GM18508 (cell line): Measurements from ENCODE around the gene ATF6B.
"Not testable (repeated sequence)": the region's sequence is repeated elsewhere in the genome, so short reads cannot be mapped to it uniquely, and the experiment has no call there.

Source experiments
- ATAC-seq: cut with Tn5 transposase; IDR thresholded peaks from one replicate; pipeline ENCODE4 v1.9.1; 2021; ENCODE audit warnings: moderate number of reproducible peaks; ENCODE audit not compliant: insufficient read depth, unreplicated experiment

ATF6B gene

DNA sequence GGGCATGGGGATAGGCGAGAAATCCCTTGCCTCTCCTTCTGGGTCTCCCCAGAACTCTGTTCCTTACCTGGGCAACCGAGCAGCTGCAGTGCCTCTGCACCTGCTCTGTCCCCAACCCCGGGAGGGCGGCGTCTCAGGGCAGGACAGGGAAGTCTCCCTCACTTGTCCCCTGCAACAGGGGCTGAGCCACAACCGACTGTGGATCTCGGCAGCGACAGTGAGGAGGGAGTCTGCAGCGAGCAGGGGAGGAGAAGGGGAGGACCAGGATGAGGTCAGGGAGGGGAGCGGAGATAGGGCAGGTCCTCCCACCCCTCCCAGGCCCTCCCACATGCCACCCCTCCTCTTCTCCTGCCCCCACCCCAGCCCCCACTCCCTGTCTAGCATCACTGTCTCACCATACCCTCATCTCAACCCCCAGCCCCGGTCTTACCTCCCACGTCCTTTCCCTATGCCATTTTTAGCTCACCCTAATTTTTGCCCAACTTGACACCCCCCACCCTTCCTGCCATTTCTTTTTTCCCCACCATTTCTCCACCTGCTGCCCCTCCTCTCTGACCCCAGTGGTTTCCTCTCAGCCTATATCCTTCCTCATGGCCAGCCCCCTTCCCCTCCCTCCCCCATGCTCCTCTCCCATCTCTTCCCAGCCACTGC, 18.8 kb downstream of the ATF6B start, which contains the start of gene TNXB:
TSS of gene TNXB (minus strand) at position 225 of the 651 bp plus-strand sequence. CDS start 11,140 bp downstream, outside the sequence.
- no peak for ATAC-seq

DNA sequence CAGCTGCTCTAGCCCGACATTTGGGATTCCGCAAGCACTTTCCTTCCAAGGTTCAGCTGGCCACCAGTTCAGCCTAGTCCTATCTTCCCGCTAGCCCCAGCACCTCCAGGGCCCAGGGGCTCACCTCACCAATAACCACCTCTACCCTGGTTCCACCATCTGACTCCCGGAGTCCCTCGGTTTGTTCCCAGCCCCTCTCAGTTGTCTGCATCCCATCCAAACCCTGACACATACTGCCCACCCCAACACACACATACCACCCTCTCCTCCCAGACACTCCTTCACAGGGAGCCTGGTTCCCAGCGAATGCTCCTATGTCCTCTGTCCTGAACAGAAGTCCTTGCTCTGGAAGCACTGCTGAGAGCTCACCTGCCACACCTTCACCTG, 19.3 kb downstream of the ATF6B start:
- no peak for ATAC-seq

DNA sequence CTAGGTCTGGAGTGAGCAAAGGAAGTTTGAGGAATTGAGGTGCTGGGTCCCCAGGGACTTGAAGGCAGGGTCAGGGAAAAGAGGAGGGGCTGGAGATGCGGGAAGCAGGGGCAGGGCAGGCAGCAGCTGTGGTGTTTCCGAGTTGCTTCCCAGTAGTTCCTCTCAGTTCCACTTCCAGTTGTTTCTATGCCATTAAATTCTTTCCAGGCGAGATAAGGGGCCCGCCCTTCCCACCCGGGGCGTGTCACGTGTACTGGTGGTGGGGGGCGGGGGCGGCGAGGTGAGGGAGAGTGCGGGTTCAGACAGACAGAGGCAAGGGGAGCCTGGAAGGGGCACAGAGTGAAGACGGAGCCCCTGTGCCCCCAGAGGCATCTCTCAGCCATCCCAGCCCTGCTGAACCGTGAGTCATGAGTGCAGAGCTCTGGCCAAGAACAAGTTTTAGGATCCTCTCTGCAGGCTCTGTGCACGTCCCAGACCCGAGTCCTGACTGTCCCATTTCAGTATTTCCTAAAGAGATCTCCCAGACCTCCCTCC, 19.9 kb downstream of the ATF6B start:
- ATAC-seq: no peak

DNA sequence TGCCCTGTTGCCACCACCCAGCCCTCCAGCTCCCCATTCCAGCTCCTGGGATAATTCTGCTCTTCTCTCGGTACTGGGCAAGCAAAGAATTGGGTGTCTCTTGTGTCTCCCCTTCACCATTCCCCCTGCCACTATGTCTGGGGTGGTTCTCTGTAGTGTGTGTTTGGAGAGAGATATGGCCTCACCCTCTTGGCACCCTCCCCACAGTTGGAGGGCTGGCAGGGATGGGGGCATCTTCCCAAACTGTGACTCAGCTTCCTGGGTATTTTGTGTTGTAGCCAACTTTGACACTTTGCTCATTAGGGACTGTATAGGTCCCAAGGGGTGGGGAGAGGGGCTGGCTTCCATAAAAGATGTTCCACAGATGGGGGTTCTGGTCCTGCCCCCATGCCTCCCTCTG, 20.6 kb downstream of the ATF6B start:
- no peak for ATAC-seq

DNA sequence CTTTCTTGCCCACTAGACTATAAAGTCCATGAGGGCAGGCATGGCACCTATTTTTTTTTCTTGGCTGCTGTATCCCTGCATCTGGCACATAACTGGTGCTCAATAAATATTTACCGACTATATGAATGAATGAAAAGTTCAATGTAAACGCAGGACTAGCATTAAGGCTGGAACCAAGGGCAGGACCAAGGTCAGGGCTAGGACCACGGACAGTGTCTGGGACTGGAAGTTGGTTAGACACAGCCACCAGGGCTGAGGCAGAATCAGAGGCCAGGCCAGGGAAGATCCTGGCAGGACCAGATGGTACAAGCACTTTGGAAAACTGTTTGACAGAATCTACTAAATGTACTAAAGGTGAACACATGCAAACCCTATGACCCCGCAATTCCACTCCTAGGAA, 22.6 kb downstream of the ATF6B start:
- no peak for ATAC-seq

DNA sequence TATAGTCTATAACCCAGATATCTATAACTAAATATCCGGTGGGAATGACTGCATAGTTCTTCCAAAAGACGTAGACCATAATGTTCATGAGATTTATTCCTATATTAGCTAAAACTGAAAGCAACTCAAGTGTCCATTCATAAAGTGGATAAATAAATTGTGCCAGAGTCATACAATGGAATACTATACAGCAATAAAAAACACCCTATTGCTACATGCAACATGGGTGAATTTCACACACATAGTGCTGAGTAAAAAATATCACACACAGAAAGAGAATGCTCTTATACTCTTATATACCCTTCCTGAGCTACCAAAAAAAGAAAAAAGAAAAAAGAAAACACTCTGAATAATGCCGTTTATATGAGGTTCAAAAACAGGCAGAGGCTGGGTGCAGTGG, 25.8 kb downstream of the ATF6B start:
- ATAC-seq: no peak

DNA sequence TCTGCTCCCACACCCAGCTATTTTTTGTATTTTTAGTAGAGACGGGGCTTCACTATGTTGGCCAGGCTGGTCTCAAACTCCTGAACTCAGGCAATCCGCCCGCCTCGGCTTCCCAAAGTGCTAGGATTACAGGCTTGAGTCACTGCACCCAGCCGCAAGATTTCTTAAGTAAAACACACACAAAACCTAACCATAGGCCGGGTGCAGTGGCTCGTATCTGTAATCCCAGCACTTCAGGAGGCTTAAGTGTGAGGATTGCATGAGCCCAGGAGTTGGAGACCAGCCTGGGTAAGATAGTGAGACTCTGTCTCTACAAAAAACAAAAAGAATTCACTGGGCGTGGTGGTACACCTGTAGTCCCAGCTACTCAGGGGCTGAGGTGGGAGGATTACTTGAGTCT, 27.8 kb downstream of the ATF6B start:
- not testable (repeated sequence) for ATAC-seq

DNA sequence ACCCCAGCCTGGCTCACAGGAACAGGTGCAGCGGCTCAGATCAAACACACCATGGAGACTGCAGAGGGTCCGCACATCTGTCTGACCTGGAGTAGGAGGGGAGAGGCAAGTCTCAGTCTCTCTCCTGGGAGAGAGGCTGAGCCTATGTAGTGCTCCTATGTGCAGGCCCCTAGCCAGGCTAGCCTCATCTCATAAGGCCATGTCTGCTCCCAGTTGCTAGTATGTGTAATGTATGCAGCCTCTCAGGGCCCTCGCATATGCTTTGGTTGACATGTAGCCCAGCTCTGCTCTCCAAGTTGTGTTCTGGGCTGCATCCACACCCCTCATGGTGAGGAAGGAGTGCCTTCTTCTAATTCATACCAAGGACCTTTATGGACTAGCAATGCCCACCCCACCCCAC, 30.7 kb downstream of the ATF6B start:
- no peak for ATAC-seq

DNA sequence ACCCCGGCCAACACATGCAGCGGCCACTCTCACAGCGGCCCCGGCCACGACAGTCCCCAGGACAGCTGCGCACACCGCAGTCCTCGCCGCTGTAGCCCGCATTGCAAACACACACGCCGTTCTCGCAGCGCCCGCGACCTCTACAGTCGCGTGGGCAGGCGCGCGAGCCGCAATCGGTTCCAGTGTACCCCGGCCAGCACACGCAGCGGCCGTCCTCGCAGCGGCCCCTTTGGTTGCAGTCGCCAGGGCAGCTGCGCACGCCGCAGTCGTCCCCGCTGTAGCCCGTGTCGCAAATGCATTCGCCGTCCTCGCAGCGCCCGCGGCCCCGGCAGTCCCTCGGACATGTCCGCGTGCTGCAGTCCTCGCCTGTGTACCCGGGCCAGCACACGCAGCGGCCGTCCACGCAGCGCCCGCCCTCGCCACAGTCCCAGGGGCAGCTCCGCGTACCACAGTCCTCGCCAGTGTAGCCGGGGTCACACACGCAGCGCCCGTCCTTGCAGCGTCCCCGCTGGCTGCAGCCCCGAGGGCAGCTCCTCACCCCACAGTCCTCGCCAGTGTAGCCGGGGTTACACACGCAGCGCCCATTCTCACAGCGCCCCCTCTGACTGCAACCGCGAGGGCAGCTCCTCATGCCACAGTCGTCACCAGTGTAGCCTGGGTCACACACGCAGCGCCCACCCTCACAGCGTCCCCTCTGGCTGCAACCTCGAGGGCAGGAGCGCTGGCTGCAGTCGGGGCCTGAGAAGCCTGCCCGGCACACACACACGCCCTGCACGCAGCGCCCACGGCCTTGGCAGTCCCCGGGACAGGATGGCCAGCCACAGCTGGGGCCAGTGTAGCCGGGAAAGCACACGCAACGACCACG, 31.4 kb downstream of the ATF6B start:
- no peak for ATAC-seq

DNA sequence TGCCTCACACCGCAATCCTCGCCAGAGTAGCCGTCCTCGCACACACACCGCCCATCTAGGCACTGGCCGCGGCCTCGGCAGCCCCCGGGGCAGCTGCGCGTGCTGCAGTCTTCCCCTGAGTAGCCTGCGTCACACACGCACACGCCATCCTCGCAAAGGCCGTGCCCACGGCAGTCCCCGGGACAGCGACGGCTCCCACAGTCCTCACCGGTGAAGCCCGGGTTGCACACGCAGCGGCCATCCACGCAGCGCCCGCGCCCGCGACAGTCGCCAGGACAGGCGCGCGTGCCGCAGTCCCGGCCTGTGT, 32.0 kb downstream of the ATF6B start:
- ATAC-seq: no peak

DNA sequence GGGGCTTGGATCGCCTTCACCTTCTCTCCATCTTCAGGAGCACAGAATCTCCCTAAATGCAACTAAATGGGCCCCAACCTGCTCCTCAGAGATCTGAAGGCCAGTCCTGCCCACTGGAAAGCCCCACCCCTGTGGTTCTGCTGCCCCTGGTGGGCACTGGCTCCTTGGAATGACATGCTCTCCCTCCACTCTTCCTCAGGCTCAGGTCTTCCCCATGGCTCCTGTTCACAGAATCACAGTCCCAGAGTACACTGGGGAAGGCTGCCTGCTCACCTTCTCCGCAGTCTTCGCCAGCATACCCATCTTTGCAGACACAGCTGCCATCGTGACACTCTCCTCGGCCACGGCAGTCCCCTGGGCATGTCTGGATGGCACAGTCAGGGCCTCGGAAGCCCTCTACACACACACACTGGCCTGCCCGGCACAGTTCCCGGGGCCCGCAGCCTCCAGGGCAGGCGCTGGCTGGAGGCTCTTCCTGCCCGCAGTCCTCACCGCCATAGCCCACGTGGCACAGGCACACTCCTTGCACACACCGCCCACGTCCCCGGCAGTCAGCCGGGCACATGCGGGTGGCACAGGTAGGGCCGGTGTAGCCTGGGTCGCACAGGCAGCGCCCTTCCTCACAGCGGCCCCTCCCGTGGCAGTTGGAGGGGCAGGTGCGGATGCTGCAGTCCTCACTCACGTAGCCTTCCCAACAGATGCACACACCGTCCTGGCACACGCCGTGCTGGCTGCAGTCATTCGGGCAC, 32.5 kb downstream of the ATF6B start:
- no peak for ATAC-seq

DNA sequence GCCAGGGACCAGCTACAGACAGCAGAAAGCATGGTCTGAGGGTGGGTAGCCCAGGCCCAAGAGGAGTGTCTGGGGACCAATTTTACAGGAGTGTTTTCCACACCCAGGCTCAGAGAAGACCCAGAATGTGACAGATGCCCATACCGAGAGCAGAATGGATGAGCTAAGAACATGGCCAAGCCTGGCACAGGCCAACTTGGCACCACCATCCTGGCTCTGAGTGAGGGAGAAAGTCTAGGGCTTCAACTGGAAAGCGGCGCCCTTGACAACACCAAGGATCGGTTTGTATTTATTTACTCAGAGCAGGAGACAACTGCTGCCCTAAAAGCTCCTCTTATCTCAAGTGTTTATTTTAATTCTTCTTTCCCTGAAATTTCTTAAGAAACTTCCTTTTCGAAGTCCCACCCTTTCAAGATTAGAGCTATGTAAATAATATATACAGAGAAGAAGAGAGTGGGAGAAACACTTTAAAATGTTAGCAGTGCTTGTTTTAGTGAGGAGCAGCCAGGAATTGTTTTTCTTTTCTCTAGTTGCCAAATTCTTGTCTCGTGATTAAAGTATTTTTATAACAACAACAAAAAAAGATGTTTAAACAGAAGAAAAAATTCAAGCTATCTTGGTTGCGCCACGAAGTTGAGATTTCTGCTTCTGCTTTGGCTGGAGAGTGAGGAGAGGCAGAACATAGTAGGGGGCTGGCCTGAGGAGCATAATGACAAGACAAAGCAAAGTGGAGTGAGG, 35.1 kb downstream of the ATF6B start:
- no peak for ATAC-seq

DNA sequence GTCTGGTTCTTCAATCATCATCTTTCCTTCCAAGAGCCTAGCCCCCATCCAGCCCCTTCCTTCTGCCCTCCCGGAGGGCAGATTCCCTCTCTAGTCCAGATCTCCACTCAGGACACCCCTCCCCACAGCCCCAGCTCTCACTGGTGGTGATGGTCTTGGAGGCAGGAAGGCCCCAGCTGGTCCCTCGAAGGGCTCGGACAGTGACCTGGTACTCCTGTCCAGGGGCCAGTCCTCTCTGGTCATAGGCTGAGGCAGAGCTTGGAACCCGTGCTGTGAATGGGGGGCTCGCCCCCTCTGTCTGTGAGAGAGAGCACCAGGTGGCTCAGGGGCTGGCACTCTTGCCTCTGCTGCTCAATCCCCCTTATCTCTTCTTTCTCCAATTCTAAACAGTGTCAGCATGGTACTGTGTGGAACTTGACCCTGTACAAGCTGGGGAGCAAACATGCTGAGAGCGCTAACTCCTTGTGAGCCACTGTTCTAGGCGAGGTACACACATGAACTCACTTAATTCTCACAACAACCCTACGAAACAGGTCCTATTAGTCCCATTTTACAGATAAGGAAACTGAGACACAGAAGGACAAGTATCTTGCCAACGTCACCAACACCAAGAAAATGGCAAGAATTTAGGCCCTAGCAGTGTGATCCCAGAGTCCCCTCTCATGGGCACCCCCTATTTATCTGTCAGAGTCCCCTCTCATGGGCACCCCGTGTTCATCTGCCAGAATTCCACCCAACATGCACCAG, 38.8 kb downstream of the ATF6B start:
- no peak for ATAC-seq

DNA sequence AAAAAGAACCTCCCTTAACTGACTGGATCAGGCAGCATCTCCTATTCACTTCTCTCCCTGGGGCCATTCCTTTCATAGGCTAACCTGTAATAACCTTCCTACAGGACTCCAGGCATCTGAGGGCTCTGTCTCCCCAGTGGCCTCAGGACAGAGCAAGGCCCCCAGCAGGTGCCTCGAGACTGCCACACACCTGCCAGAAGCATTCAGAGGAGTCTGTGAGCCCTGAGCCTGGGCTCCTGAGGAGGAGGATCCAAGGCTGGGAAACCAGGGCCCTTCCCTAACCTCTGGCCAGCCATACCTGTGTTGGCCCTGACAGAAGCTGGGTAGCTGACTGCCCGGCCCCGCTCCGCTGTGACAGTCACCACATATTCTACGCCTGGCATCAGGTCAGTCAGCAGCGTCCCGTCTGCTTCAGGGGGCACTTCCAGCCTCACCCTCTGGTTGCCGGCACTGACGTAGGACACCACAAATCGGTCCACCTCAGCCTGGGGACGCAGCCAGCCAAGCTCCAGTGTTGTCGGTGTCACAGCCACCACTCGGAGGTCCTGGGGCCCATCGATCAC, 39.5 kb downstream of the ATF6B start:
- no peak for ATAC-seq

DNA sequence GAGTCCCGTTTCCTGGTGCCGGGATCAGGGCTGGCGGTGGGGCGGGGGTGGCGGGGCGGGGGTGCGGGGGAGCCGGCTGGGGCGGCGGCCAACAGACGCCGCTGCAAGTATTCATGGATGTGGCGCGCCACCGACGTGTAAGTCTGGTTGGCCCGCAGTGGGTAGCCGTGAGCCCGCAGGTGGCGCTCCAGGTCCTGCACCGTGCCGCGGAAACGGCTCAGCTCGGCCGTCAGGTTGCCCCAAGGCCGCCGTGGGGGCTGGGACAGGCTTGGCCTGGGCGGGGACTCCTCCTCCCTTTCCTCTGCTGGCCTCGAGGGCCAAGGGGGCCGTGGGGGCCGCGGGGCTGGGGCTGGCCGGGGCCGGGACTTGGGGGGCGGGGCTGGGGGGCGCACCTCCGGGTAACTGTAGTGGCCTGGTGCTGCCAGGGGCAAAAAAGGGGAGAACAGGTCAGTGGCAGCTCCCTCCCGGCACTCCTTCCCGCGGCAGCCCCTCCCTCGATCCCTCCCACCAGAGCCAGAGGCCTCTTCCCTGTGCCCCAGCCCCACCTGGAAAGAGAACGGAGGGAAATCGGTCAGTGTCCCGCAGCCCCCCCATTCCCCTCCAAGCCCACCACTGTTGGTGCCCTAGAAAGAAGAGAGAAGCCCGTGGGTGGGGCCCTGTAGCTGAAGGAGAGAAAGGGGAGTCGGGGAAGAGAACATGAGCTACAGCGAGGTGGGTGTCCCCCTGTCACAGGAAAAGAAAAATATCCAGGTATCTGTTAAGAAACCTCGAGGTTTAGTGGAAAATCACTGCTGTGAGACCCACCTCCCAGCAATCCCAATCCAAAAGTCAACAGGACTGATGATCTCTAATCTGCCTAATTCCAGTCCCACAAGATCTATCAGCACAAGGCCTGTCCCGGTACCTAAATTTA, 40.2 kb downstream of the ATF6B start:
- ATAC-seq: no peak

DNA sequence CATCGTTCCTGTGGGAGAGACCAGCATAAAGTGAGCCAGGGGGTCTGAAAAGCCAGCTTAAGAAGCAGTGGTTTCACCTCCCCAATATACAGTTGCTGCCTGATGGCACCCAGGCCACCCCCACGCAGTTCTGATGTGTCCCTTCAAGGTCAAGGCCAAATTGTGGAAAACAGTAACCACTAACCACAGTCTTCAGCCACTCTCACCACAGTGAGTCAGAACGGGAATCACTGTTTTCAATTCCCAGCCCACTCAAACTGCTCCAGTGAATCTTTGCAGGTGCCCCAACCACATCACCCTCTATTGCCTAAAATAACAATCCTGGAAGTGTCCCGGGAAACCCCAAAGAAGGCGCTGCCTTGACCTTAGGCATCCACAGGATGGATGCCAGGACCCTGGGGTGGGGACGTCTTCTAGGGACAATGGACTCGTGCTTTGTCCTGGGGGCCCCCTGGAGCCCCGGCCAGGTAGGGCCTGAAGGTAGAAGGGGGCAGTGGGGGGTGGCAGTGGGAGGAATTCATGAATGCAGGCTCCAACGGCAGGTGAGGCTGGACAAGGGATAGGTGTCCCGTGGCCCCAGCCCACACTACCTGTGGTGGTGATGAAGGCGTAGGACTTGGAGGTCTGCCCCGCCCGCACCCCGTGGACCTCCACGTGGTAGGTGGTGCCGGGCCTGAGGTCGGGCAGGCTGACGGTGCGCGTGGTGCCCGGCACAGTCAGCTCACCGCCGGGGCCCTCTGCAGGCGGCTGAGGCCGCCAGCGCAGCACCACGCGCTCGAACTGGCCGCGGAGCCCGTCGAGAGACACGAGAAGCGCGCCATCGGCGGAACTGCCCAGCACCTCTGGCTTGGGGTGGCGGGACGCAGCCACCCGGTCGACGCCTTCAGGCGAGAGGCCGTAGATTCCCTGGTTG, 41.1 kb downstream of the ATF6B start:
- ATAC-seq: no peak

DNA sequence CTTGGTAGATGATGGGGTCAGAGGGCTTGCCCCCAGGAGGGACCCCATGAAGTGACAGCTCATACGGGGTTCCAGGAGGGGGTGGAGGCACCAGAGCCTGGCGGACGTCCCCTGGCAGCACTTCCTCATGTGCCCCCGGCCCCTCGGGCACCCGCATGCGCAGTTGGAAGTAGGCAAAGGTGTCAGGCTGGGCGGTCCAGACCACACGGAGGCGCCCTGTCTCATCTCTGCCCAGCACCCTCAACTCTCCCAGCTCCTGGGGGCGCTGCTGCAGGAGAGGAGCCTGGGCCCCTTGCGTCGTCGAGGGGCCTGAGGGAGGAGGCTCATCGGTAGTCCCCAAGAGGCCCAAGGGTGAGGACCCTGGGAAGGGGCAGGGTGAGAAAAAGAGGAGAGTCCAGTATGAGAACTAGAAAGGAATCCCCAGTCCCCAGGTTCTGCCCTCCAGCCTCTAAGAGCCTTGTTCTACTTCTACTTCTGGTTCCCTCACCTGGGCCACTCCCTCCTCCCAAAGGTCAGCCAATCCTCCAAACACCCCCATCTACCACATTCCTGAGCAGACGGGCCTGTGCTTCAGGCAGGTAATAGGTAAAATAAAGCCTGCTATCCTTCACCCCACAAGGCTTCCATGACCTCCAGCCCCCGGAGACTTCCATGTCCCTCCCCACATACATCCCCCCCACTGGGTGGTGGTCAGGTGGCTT, 42.1 kb downstream of the ATF6B start:
- no peak for ATAC-seq
